HG03196 (cell line): ENCODE results near the gene ANKRD24.
"Not testable (repeated sequence)": the region's sequence is repeated elsewhere in the genome, so short reads cannot be mapped to it uniquely, and the experiment has no call there.

Experiments
- ATAC-seq: cut with Tn5 transposase; IDR thresholded peaks from one replicate; pipeline ENCODE4 v1.9.1; 2021; ENCODE audit not compliant: unreplicated experiment

The ANKRD24 gene

GRCh38 chr19:4267901-4268815, 85.7 kb downstream of the ANKRD24 start:
- no peak for ATAC-seq

- ATAC-seq = no peak
These were observed 86.4 kb downstream of the ANKRD24 start for GRCh38 chr19:4268816-4269430.

GRCh38 chr19:4272894-4273293, 90.4 kb downstream of the ANKRD24 start:
- ATAC-seq = no peak

- not testable (repeated sequence) for ATAC-seq
These were observed 91.8 kb downstream of the ANKRD24 start for GRCh38 chr19:4274321-4274686.
